HG03378 (cell line): ENCODE measurements around the gene ETFDH.
A peak's percentile ranks its signal among the peaks of the same experiment; 100 is the strongest.
"Not testable (repeated sequence)": the region's sequence is repeated elsewhere in the genome, so short reads cannot be mapped to it uniquely, and the experiment has no call there.

Experiments
- ATAC-seq: cut with Tn5 transposase; IDR thresholded peaks from one replicate; pipeline ENCODE4 v1.9.1; 2021; ENCODE audit warnings: mild to moderate bottlenecking, moderate library complexity; ENCODE audit not compliant: unreplicated experiment

Gene ETFDH

DNA sequence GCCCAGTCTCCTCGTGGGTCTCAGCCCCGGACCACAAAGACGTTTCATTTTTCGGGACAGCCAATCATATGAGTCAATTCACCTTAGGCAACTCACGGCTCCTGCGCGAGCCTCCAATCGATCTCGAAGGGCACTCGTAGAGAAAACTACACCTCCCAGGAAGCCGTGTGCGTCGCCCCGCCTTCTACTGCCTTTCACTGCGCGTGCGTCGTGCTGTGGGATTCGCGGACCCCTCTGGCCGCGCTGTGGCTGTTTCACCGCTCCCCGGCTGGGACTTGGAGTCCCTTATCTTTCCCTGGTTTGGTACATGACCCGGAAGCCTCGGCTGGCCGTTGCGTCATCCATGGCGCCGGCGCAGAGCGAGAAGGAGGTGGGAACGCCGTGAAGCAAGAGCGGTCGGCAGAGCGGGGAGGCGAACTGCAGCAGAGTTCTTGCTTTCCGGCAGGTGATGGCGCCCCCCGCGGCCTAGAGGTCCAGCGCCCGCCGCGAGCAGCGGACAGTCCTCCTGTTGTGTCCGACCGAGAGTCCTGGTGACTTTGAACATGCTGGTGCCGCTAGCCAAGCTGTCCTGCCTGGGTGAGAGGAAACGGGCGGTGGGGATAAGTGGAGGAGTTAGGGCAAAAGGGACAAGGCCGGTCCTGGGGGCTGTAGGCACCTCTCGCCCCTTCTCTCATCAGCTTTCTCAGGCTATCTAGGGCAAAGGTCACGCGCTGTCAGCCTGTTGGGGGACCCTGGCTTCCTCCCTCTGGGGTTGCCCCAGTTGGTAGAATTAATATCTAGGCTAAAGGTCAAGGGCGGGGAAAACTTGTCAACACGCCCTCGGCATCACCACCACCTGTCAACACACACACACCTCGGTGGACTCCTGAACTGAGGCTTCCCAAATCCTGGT is at the start of gene ETFDH:
ETFDH (plus strand) TSS at position 382 of the 892 bp plus-strand sequence; CDS start at position 543, 161 bp downstream.
- peak; percentile 92 for ATAC-seq

DNA sequence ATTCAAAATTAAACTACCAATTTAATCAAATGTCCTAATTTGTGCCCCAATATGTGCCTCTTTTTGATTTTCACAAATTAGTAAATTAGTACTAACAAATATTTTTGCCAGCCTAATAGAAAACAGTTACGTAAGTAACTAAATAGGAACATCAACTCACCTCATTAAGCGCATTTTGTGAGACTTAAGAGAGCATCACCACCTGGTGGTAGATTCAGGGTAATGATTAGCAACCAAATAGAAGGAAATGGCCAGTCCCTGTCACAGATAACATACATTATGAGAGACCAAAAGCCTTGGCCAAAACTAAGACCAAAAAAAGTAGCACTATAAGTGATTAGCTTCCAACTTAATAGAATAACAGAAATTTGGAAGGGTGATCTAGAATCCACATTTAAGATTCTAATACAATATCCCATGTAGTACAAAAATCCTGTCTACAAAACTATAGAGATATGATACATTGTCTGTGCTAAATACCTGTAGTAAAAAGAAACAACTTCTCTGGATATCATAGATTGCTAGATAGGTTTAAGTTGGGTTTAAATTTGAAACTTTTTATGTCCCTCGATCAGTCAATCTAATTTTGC is 47.1 kb upstream of the ETFDH start:
- ATAC-seq, result peak; percentile 96

DNA sequence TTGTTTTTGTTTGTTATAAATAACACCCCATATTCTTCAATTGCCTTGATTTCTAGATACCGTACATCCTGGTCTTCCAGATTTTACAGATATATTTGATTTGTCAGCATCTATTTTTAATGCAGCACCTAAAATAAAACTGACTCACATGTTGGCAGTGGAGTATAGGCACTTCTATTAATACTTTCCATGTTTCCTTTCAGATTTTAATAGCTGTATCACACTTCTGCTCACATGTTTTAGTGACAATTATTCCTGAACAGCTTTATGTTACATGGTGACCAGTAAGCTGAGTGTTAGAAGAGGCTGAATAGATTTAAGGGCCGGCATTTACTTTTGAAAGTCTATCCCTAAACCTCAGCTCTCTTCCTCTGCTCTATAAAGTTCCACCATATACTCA is 46.6 kb upstream of the ETFDH start:
- ATAC-seq, result no peak

DNA sequence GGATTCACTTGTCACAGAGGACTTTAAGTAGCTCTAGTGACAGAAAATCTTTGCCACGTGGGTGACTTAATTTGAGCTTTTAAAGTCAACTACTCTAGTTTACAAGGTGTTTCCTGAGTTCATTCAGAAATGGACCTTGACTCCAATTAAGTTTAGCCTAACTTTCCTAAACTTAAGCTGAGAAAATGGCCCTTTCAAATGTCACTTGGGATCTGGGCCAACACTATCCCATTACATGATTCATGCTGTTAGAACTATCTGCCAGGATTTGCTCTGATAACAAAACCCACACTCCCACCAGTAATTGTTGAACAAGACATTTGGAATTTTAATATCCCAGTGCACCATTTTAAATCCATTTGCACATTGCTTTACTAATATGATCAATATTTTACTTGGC is 41.2 kb upstream of the ETFDH start:
- ATAC-seq, result no peak

DNA sequence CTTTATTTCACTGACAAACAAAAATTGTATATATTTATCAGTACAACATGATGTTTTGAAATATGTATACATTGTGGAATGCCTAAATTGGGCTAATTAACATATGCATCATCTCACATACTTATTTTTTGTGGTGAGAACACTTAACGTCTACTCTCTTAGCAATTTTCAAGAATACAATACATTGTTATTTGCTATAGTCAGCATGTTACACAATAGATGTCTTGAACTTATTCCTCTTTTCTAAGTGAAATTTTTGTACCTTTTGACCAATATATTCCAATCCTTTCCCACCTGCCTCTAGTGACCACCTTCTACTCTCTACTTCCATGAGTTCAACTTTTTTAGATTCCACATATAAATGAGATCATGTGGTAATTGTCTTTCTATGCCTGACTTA is 35.5 kb upstream of the ETFDH start:
- ATAC-seq, result no peak

DNA sequence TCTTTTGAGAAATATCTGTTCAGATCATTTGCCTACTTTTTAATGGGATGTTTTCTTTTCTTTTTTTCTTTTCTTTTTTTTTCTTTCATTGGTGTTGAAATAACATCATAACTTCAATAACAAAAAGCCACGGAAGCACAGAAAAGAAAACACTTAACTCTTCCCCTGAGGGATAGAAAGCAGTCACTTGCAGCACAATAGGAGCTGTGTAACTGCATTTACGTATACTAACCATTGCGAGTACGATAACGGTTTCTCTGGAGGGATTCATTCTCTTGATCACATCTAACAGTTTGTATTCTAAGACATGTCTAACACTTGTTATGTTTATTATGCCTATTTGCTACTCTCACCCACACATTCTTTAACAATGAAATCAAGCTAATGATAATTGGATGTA is 27.7 kb upstream of the ETFDH start:
- ATAC-seq, result no peak

DNA sequence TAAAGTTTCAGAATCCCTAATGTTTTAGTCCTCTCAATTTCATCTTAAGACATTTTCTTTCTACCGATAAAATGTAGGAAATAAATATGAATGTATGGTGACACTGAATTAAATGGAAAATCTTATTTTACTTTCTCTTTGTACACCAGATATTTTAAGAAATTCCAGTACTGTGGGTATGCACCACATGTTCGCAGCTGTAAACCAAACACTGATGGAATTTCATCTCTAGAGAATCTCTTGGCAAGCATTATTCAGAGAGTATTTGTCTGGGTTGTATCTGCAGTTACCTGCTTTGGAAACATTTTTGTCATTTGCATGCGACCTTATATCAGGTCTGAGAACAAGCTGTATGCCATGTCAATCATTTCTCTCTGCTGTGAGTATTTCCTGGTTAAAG is 27.3 kb upstream of the ETFDH start:
- ATAC-seq, result no peak

DNA sequence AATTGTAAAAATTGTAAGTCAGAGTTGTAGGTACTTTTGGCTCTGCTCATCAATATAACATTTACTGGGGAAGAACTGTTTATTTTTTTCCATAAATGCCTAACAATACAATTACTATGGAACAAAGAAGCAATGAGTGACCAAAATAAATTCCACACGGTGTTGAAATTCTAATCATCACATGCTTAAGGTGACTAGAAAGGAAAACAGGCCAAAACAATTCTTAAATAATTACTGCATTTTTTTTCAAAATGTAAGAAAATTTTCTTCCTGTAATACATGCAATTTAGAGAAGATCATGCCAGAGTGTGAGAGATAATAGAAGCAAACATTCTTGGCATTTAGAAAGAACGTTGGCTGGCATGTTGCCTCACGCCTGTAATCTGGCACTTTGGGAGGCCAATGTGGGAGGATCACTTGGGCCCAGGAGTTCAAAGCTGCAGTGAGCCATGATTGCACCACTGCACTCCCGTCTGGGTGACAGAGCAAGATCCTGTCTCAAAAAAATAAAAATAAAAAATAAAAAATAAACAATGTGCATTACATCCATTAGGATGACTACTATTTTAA is 22.9 kb upstream of the ETFDH start:
- no peak for ATAC-seq

DNA sequence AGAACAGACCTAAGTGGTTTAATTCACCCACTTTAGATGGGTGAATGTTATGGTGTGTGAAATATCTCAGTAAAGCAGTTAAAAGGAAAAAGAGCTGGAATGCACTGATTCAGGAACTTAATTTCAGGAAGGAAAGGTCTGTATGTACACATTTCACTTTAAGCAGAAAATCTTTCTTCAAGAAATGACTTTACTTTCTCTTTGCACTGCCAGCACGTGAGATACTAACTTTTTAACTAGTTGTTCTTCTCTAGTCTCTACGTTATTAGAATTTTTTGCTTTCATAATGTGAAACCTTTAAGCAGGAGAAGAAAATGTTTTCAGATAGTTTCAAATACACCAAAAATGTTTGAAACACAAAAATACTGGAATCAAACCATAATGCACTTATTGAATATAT is 19.2 kb upstream of the ETFDH start:
- no peak for ATAC-seq

DNA sequence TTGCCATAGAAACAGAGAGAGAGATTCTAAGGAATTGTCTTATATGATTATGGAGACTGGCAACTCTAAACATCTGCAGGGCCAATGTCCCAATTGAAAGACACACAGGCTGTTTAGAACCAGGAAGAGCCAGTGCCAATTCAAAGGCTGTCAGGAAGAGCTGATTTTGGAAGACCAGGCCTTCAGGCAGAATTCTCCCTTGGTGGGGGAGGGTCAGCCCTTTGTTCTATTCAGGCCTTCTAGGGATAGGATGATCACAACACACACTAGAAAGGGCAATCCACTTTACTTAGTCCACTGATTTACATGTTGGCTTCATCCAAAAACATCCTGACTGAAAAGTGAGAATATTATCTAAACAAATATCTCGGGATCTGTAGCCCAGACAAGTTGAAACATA is 15.7 kb upstream of the ETFDH start:
- ATAC-seq, result no peak

DNA sequence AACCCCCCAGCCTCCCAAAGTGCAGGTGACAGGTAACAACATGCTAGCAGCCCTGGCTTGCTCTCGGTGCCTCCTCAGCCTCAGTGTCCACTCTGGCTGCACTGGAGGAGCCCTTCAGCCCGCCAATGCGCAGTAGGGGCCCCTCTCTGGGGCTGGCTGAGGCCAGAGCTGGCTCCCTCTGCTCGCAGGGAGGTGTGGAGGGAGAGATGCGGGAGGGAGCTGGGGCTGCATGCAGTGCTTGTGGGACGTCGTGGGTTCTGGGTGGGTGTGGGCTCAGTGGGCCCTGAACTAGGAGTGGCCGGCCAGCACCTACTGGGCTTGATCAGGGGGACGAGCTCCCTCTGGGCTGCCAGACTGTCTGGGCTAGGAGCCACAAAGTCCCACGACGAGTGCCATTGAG is 14.8 kb upstream of the ETFDH start:
- ATAC-seq, result no peak

DNA sequence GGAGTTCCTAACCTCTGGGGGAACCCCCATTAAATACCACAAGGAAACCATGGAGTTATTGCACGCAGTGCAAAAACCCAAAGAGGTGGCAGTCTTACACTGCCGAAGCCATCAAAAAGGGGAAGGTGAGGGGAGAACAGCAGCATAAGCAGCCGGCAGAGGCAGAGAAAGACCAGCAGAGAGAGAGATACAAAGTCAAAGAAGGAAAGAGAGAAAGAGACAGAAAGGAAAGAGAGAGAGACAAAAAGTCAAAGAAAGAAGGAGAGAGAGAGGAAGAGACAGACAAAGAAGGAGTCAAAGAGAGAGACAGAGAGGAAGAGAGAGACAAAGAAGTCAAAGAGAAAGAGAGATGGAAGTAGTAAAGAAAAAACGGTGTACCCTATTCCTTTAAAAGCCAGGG is 8.8 kb upstream of the ETFDH start:
- ATAC-seq, result not testable (repeated sequence)

DNA sequence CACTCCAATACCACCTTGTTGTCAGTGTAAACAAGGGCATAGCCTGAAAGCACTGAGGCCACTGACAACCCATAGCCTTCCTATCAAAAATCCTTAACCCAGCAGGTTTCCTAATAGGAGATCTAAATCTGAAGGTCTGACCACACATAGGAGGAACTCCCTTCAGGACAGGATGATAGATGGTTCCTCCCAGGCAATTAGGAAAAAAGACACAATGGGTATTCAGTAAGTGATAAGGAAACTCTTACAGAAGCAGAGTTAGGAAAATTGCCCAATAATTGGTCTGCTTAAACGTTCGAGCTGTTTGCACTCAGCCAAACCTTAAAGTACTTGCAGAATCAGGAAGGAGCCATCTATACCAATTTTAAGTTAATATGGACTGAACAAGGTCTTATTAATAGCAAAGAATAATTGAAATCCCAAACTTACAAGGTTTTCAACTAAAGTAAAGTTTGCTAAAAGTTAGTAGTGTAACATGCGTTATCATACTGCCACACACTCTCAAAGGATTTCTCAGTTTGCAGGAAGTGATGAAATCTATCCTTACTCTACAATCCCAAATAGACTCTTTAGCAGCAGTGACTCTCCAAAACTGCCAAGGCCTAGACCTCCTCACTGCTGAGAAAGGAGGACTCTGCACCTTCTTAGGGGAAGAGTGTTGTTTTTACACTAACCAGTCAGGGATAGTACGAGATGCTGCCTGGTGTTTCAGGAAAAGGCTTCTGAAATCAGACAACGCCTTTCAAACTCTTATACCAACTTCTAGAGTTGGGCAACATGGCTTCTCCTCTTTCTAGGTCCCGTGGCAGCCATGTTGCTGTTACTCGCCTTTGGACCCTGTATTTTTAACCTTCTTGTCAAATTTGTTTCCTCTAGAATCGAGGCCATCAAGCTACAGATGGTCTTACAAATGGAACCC is 8.1 kb upstream of the ETFDH start:
- not testable (repeated sequence) for ATAC-seq

DNA sequence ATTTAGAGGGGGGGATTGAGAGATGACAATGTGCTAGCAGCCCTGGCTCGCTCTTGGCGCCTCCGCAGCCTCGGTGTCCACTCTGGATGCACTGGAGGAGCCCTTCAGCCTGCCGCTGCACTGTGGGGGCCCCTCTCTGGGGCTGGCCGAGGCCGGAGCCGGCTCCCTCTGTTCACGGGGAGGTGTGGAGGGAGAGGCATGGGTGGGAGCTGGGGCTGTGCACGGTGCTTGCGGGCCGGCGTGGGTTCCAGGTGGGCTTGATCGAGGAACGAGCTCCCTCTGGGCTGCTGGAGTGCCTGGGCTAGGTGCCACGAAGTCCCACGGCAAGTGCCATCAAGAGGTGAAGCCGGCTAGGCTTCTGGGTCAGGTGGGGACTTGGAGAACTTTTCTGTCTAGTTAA is 7.3 kb upstream of the ETFDH start:
- no peak for ATAC-seq

DNA sequence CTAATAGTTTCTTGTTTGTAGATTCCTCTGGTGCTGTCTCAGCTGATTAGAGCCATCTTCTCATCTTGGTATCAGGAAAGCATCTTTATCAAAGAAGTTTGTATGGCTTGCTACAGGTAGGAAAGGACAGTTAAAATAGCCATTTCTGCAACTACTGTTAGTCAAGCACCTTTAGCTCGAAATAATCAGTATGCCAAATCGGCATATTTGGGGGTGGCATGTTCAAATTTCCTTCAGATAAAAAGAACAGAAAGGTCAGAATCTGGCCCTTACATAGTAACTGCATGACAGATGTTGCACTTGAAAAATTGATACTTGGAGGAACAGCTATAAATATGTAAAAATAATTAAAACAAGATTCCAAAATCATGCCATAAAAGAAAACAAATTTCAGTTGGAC is 5.2 kb upstream of the ETFDH start:
- no peak for ATAC-seq

DNA sequence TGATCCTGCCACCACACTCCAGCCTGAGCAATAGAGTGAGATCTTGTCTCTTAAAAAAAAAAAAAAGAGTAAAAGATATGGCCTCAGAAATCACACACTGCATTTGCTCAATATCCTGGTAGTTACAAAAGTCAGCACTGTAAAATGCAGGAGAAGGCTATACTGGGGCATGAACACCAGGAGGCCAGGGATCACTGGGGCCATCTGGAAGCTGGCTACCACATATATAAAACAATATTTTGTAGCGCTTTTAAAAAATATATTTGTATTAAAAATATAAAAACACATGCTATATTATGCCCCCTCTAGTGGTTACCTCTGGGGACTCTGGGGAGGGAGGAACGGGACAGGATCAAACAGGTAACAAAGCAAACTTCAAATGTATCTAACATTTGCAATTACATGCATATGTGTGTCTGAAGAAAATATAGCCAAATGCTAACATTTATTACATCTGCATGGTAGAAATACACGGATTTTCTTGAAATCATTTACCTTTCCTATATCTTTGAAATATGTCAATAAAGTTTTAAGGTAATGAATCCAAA is 4.4 kb upstream of the ETFDH start:
- ATAC-seq, result no peak

DNA sequence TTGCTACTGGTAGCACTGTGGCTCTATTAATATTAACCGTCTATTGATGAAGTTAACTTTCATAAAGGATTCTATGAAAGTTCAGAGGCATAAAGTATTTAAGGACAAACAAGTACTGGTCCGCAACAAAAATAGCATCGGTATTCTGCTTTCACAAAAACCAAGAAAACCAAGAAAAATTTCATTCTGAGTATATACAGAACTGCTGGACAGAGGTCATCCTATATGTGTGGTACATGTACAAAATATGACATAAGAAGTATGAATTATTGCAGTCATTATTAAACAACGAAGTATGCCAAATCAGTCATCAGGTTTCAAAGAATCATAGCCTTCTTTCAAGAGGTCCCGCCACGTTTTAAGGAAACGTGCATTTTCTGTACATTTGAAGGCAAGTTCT is 2.8 kb upstream of the ETFDH start:
- no peak for ATAC-seq

DNA sequence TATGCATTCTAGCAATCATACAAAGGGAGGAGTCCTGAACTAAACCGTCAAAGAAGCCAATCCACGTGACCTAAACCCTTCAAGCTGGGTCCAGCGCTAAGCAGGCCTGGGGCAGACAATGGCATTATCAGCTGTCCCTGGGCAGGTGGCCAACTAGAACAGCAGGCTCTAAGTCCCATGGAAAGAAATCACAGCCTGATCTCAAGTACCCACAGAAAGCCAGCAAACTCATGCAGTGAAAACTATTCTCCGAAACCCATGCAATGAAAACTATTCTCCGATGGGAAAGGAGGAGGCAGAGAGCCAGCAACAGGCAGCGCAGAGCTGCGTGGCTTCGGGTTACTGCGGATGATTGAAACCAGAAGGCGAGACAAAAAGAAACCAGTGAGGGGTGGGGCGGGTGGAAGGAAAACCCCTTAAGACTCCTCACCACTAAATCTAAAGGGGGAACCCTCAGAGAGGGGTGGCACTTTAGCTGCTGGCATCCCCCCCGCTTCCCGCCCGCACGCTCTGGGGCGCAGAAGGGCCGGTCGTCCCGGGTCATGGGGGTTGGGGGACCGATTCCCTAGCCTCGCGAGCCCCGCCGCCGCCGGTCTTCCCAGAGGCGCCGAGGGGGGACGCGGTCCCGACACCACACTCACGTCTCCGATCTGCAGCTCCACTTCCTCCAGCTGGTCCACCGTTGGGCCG is 976 bp upstream of the ETFDH start:
- peak; percentile 21 for ATAC-seq

DNA sequence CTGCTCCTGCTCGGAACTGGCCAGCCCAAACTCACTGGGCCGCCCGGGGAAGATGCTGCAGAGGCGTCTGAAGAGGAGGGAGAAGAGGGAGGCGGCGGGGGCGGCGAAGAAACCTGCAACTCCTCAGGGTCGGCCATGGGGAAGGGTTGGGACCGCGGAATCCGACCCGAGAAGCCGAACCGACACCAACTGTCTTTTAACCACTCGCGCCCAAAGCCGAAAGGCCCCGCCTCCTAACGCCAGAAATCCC is 506 bp upstream of the ETFDH start, which contains the start of gene C4orf46:
C4orf46 (minus strand) TSS at position 223 of the 250 bp plus-strand sequence; CDS start at position 137, 86 bp downstream.
- ATAC-seq, result no peak

DNA sequence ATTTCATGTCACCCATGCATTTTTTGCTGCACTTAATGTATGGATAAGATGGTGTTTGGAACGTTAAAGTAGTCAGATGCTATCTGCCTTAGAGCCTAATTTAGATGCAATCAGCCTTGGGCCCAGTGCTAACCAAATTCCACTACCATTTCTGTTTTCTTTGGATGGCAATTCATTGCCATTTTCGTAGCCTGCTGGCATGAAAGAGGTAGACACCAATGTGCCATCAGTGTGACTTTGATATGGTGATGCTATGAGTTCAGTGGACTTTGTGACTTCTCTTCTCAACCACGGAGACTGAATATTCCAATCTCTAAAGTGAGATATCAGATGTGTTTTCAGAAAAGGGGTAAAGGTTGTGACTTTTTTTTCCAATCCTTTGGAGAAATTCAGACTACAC is 1.5 kb downstream of the ETFDH start:
- no peak for ATAC-seq
